HG03103 (cell line): Measurements from ENCODE around the gene CD4.
"Not testable (repeated sequence)": the region's sequence is repeated elsewhere in the genome, so short reads cannot be mapped to it uniquely, and the experiment has no call there.

Source experiments
- ATAC-seq: cut with Tn5 transposase; IDR thresholded peaks from one replicate; pipeline ENCODE4 v1.9.1; 2021; ENCODE audit warnings: low read depth; ENCODE audit not compliant: unreplicated experiment

The CD4 gene

DNA sequence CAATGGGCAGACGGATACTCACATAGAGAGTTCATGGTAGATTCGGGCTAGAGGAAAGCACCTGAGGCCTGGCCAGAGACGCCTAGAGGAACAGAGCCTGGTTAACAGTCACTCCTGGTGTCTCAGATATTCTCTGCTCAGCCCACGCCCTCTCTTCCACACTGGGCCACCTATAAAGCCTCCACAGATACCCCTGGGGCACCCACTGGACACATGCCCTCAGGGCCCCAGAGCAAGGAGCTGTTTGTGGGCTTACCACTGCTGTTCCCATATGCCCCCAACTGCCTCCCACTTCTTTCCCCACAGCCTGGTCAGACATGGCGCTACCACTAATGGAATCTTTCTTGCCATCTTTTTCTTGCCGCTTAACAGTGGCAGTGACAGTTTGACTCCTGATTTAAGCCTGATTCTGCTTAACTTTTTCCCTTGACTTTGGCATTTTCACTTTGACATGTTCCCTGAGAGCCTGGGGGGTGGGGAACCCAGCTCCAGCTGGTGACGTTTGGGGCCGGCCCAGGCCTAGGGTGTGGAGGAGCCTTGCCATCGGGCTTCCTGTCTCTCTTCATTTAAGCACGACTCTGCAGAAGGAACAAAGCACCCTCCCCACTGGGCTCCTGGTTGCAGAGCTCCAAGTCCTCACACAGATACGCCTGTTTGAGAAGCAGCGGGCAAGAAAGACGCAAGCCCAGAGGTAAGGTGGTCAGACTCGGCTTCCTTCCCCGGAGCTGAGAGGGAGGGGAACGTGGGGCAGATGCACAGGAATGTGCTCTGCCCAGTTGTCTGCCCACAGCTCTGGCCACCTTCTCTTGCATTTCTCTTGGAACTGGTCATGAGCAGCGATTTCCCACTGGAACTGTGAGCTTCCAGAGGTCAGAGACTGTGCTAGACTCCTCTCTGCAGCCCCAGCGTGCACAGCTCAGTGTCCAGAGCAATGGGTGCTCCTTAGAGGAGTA is at the start of gene CD4:
Gene CD4, plus strand, starts transcription at position 557 of the 953 bp plus-strand sequence. CDS start 10,611 bp downstream, outside the sequence.
- no peak for ATAC-seq

DNA sequence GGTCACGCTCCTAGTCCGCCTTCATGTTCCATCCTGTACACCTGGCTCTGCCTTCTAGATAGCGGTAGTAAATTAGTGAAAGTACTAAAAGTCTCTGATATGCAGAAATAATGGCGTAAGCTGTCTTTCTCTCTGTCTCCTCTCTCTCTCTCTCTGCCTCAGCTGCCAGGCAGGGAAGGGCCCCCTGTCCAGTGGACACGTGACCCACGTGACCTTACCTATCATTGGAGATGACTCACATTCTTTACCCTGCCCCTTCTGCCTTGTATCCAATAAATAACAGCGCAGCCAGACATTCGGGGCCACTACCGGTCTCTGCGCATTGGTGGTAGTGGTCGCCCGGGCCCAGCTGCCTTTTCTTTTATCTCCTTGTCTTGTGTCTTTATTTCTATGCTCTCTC is 47.2 kb upstream of the CD4 start:
- ATAC-seq = not testable (repeated sequence)

DNA sequence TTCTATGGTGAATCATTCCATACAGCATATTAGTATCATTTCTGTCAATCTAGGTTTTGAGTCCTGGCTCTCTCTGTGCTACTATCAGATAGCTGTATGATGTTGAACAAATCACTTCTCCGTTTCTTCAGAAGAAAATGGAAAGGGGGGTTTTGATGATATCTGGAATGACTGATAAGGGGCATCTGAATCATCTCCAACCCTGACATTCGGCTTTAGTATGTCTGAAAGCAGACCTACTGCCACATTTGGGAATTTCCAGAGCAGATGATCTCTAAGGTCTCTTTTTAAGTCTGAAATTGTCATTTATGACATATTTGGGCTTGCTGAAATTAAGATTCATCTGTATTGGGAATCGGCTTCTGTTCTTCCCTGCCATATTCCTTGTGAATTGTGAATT is 46.5 kb upstream of the CD4 start:
- no peak for ATAC-seq

GRCh38 chr12:6743300-6743699 is 46.0 kb upstream of the CD4 start:
- not testable (repeated sequence) for ATAC-seq

DNA sequence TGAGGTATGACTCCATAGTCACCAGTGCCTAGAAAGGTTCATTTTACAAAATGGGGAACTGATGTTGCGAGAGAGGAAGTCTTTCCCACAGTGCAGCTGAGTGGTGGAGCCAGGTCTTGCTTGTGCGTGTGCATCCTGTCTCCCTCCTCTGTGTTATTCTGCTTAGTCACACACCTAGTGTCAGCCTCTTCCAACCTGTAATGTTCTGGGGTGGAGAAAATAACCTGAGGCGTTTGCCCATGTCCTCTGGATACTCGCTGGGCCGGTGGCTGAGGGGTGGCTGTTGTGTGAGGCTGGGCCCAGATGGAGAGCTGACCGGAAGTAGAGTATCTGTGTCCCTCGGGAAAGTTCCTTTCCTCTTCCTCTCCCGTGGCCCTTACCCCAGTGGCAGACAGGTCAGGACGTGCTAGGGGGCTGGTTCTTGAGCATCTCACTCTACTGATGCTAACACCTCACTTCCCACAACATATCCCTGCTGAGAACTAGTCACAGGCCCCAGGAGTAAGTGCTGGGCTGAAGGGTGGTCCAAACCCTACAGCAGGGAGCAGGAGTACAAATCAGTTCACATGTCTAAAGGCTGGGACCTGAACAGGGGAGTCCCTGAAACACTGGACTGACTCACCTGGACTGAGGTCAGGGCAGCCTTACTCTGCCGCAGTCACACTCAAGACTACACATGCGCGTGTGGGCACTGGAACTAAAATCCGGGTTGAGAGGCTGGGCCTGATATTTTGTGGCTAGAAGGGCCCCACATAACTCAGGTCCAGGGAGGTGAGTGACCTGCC is 43.4 kb upstream of the CD4 start:
- no peak for ATAC-seq

GRCh38 chr12:6747216-6747615 is 42.1 kb upstream of the CD4 start:
- ATAC-seq = no peak

GRCh38 chr12:6748761-6749160 is 40.6 kb upstream of the CD4 start:
- ATAC-seq = no peak

GRCh38 chr12:6750506-6750905 is 38.8 kb upstream of the CD4 start:
- ATAC-seq = no peak

DNA sequence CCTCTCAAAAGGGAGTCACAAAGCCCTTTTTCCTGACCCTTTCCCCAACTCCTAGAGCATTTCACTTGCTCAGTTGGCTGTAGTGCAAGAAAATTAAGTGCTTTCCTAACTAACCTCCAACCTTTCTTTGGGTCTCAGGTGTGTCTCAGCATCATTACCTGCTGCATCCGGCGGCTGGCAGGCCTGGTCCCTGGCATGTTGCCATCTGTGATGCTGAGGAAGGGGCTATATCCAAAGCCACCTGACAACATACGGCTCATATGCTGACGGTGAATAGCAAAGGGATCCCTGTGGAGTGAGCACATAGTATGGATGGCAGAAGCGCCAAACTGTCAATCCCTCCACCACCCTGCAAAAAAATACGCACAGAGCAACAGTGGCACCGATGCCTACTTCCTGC is 37.6 kb upstream of the CD4 start:
- no peak for ATAC-seq

DNA sequence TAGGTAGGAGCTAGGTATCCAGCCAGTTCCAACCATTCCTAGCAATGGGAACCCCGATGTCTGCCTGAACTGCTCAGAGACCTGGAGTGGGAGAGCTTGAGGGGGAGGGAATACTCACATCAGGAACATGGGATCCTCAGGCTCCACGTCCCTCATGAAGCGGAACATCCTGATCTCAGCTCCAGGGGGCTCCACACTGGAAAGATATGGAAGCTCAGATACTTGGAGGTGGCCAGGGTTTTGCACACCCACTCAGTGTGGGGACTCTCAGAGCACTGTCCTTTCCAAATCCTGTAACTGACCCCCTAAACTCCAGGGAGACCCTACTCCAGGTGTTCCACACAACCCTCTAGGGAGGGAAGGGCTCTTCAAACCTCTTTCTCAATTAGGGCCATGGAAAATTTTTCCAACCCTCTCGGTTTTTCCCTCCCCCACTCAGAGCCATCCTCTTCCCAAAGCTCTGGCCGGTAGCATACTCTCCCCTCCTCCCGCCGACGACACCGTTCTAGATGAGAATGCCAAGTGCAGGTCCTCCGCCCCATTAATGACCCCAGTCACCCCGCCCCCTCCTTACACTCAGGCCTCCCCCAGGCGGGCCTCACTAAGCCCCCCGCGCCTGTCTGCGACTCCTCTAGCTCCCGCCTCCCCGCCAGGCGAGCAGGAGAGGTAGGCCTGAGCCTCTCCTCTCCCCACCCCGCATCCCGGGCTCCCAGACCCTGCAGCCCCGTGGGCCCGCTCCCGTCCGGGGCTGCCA is 37.0 kb upstream of the CD4 start:
- ATAC-seq = no peak

DNA sequence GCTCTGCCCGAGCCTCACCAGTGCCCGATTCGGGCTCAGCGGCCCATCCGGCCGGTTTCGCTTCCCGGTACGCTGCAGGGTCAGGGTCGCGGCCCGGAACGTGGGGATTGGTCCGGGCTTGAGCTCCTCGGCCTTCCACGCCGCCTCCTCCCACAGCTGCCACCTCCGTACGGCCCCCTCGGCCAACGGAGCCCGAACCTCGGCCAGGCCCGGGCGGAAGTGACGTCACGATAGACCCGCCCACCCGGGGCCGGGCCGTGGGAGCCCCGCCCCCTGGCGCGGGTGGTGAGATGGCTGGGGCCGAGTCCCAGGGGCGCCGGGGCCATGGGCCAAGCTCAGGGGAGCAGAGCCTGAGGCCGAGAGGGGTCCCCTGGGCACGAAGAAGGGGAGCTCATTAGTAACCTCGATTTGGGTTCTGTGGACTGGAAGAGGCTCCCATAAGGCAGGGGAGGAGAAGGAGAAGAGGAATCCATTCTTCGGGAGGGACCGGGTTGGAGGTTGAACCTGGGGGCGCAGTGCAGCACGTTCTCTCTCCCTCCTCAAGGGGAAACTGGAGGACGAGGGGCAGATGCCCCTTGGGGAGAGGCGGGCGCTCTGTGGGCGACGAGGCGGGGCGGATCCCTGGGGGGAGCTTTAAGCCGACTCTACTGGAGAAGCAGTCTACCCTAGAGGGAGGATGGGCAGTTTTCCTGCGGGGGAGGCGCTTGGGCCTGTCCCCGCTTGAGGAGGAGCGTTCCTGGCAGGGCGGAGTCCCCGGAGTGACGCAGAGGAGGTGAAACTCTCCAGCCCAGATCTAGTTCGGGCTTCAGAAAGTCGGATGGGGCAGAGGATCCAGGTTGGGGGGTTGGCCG is 36.2 kb upstream of the CD4 start, which contains the start of gene MLF2:
Gene MLF2, minus strand, starts transcription at position 221 of the 851 bp plus-strand sequence. CDS start 807 bp downstream, outside the sequence.
- ATAC-seq = peak; percentile 90

DNA sequence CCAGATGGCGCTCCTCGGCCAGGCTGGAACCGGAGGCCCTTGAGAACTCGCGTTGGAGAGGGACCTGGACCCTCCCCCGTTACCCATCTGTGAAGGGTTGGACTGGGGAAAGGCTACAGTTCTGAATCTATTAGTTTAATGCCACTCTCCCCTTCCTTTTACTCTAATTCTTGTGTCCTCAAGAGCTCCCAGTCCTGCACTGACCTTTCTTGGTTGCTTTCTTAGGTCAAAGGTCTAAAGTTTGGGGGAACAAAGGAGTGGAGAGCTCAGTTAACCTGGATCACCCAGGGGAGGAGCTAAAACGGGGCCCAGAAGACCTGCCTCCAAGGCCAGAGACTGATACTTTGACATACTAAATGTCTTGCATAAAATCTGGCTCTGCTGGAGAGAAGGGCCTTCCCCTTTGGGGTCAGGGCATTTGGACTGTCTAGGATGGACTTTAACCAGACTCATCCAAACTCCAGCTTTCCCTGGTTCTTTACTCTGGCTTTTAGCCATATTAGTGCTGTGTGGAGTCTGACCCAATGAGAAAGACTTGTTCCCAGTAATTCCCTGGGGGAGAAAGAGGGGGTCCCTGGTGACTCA is 35.5 kb upstream of the CD4 start:
- ATAC-seq = no peak

GRCh38 chr12:6754411-6754810 is 34.9 kb upstream of the CD4 start:
- ATAC-seq = no peak

DNA sequence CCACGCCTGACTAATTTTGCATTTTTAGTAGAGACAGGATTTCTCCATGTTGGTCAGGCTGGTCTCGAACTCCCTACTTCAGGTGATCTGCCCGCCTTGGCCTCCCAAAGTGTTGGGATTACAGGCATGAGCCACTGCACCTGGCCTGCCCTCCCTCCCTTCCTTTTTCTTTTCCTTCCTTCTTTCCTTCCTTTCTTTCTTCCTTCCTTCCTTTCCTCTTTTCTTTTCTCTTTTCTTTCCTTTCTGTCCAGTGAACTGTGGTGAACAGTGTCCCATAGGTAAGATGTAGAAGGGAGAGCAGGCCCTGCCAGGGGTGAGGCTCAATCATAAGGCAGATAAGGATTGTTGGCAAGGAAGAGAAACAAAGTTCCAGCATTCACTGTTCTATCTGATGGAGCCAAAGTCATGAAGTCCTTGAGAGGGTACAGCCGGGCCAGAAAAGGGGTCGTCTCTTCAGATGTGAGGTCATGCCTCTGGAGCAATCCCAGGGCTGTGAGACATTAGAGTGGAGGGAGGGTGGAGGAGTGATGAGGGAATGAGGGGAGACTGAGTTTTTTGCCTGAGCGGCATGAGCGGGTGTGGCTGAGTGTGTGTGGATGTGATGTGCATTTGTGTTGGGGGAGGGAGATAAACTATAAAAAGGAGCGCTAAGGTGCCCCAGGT is 32.2 kb upstream of the CD4 start:
- no peak for ATAC-seq

DNA sequence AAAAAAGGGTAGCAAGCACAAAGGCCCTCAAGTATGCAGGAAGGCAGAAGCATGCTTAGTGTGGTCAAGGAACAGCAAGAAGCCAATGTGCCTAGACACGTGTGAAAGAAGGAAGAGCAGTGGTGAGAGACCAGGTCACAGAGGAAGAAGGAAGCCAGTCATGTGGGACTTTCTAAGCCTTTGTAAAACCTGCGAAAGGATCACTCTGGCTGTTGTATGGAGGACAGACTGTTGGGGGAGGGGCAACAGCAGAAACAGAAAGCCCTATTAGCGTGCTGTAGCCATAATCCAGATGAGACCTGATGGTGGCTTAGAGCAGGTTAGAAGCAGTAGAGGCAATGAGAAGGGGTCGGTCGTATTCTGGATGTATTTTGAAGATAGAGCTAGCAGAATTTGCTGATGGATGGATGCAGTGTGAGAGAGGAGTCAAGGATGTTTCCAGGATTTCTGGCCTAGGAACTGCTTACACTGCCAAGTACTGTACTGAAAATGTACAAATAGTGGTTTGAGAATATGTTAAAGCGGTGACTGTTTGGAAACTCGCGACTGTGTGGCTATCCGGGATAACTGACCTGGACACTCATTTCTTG is 30.7 kb upstream of the CD4 start:
- ATAC-seq = no peak

DNA sequence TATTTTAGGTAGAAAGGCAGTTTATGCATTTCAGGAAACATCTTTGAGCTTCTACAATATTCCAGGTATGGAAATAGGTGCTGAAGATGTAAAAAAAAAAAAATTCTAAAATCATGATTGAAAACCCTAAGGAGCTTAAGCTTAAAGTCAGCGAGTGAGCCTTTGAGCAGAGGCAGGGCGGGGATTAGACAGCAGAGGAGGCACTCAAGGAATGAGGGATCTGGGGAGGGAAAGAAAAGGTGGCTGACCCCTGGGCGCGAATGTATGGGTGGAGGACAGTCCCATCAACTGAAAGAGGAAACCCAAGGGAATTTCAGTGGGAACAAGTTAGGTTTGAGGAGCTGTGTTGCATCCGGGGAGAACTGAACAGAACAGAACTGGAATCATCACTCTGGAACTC is 29.6 kb upstream of the CD4 start:
- ATAC-seq = no peak

- ATAC-seq = no peak
These were observed 25.9 kb upstream of the CD4 start for GRCh38 chr12:6763380-6763779.

GRCh38 chr12:6764011-6764828 is 25.1 kb upstream of the CD4 start:
- ATAC-seq = peak; percentile 73
